GM12878 (cell line): ENCODE data around the gene PROC. TPM values are rescaled to one million over a fixed set of nuclear protein-coding genes. Genes with fewer than 3 reads are reported as not detected.
A peak's percentile ranks its signal among the peaks of the same experiment; 100 is the strongest.

Experiments used
- BHLHE40 ChIP-seq, 2 experiments: fragments of 450-650 bp in 1 of 2; IDR thresholded peaks; 2 replicates each; pipeline ENCODE4 v1.6.1; 2011 to 2017; ENCODE audit warnings: low read depth in 2 of 2, borderline replicate concordance in 1 of 2, improper control_type of control experiment in 1 of 2, low read length in 1 of 2, mild to moderate bottlenecking in 1 of 2
- BRCA1 ChIP-seq: IDR thresholded peaks from 2 replicates; pipeline ENCODE4 v1.6.1; 2011; ENCODE audit warnings: low read depth, low read length, improper control_type of control experiment
- CBFB ChIP-seq: IDR thresholded peaks from 2 replicates; pipeline ENCODE4 v1.6.1; 2016; ENCODE audit warnings: antibody characterized with exemption, low read depth
- CBX3 ChIP-seq: fragments of 200-600 bp; sonication (generic); IDR thresholded peaks from 2 replicates; pipeline ENCODE4 v1.6.1; 2016; ENCODE audit warnings: low read depth, borderline replicate concordance
- CEBPB ChIP-seq, 2 experiments: fragments of 150-350 bp in 1 of 2; IDR thresholded peaks; 2 replicates each; pipeline ENCODE4 v1.6.1; 2012 to 2014; ENCODE audit warnings: low read depth in 2 of 2, low read length in 2 of 2, borderline replicate concordance in 1 of 2, inconsistent platforms in 1 of 2
- CHD1 ChIP-seq: IDR thresholded peaks from 2 replicates; pipeline ENCODE4 v1.6.1; 2012; ENCODE audit warnings: low read depth, low read length, improper control_type of control experiment
- EED ChIP-seq: sonication (generic); IDR thresholded peaks from 2 replicates; pipeline ENCODE4 v1.6.1; 2016; ENCODE audit warnings: antibody characterized with exemption, low read depth
- EGR1 ChIP-seq, 2 experiments: IDR thresholded peaks; 1 replicate in 1 of 2; 2 replicates in 1 of 2; pipeline ENCODE4 v1.6.1; 2011 to 2012; ENCODE audit warnings: low read depth in 2 of 2, low read length in 2 of 2, borderline replicate concordance in 1 of 2, mild to moderate bottlenecking in 1 of 2, moderate library complexity in 1 of 2
- EP300 ChIP-seq, 2 experiments: fragments of 150-350 bp in 1 of 2; IDR thresholded peaks; 2 replicates each; pipeline ENCODE4 v1.6.1; 2011 to 2012; ENCODE audit warnings: low read depth in 2 of 2, low read length in 2 of 2, borderline replicate concordance in 1 of 2, improper control_type of control experiment in 1 of 2, inconsistent platforms in 1 of 2; ENCODE audit not compliant: control insufficient read depth in 1 of 2
- FOS ChIP-seq: IDR thresholded peaks from 3 replicates; pipeline ENCODE4 v1.6.1; 2011; ENCODE audit warnings: borderline replicate concordance; ENCODE audit not compliant: insufficient read length; ENCODE audit errors: extremely low read depth
- HDAC2 ChIP-seq: fragments of 200-600 bp; sonication (generic); IDR thresholded peaks from 2 replicates; pipeline ENCODE4 v1.6.1; 2017
- IKZF2 ChIP-seq, 2 experiments: fragments of 450-650 bp; IDR thresholded peaks; 2 replicates each; pipeline ENCODE4 v1.6.1; 2017; ENCODE audit warnings: mild to moderate bottlenecking in 2 of 2, moderate library complexity in 2 of 2
- KLF5 ChIP-seq: fragments of 450-650 bp; IDR thresholded peaks from 2 replicates; pipeline ENCODE4 v1.6.1; 2014; ENCODE audit warnings: mild to moderate bottlenecking; ENCODE audit not compliant: partially characterized antibody
- MTA2 ChIP-seq: fragments of 450-650 bp; IDR thresholded peaks from 2 replicates; pipeline ENCODE4 v1.6.1; 2016; ENCODE audit warnings: low read depth, mild to moderate bottlenecking, moderate library complexity
- NRF1 ChIP-seq: conservative IDR thresholded peaks from 2 replicates; pipeline ENCODE4 v1.6.1; 2011; ENCODE audit warnings: mild to moderate bottlenecking, low read depth, low read length, improper control_type of control experiment
- PAX8 ChIP-seq: fragments of 450-650 bp; IDR thresholded peaks from 2 replicates; pipeline ENCODE4 v1.6.1; 2017; ENCODE audit warnings: mild to moderate bottlenecking, moderate library complexity
- POLR2AphosphoS5 ChIP-seq: IDR thresholded peaks from 2 replicates; pipeline ENCODE4 v1.6.1; 2011; ENCODE audit warnings: mild to moderate bottlenecking, low read length, inconsistent platforms
- RAD21 ChIP-seq: IDR thresholded peaks from 2 replicates; pipeline ENCODE4 v1.6.1; 2011; ENCODE audit warnings: mild to moderate bottlenecking, low read depth, low read length, moderate library complexity; ENCODE audit not compliant: insufficient read depth
- RAD51 ChIP-seq: fragments of 450-650 bp; IDR thresholded peaks from 2 replicates; pipeline ENCODE4 v1.6.1; 2016; ENCODE audit warnings: moderate library complexity, mild to moderate bottlenecking, inconsistent platforms
- RFX5 ChIP-seq: IDR thresholded peaks from 2 replicates; pipeline ENCODE4 v1.6.1; 2011; ENCODE audit warnings: low read depth, low read length, improper control_type of control experiment
- SMAD5 ChIP-seq: IDR thresholded peaks from 2 replicates; pipeline ENCODE4 v1.6.1; 2016; ENCODE audit warnings: antibody characterized with exemption, low read depth
- TCF7 ChIP-seq: IDR thresholded peaks from 2 replicates; pipeline ENCODE4 v1.6.1; 2014; ENCODE audit warnings: antibody characterized with exemption, borderline replicate concordance
- ZNF217 ChIP-seq: fragments of 450-650 bp; IDR thresholded peaks from 2 replicates; pipeline ENCODE4 v1.6.1; 2017; ENCODE audit warnings: antibody characterized with exemption, mild to moderate bottlenecking
- ZNF24 ChIP-seq: fragments of 450-650 bp; IDR thresholded peaks from 2 replicates; pipeline ENCODE4 v1.6.1; 2017; ENCODE audit warnings: antibody characterized with exemption, mild to moderate bottlenecking
- polyA plus RNA-seq, 11 experiments: library from polyadenylated mRNA; depleted of rRNA in 4 of 11; unstranded in 6 of 11; stranded (reverse) in 5 of 11; fragments of >200 nt; fragmentation: Nextera tagmentation in 4 of 11; fragmentation: Illumina TruSeq in 1 of 11; extraction: Ambion mirVana in 4 of 11; extraction: Trizol in 1 of 11; gene quantifications; 1 replicate in 1 of 11; 2 replicates in 10 of 11; pipeline versions ENCODE4 v1.2.1 to v1.2.3, GENCODE V29; 2011 to 2016; ENCODE audit warnings: inconsistent platforms in 2 of 11, missing spikeins in 2 of 11, low read depth in 1 of 11
- total RNA-seq, 4 experiments: library from RNA; depleted of rRNA in 3 of 4; stranded (reverse); fragments of >200 nt in 3 of 4; fragmentation: Illumina TruSeq in 1 of 4; extraction: Trizol in 1 of 4; gene quantifications; 2 replicates each; pipeline versions ENCODE4 v1.2.1 to v1.2.3, GENCODE V29; 2013 to 2021
- TF ChIP-seq, protein P1 (sequence below): IDR thresholded peaks from 2 replicates; pipeline ENCODE4 v1.6.1; 2012; ENCODE audit warnings: low read depth, low read length, improper control_type of control experiment
- TF ChIP-seq, protein P2 (sequence below): IDR thresholded peaks from 2 replicates; pipeline ENCODE4 v1.6.1; 2012; ENCODE audit warnings: low read depth, low read length, improper control_type of control experiment
- TF ChIP-seq, protein P3 (sequence below): fragments of 450-650 bp; IDR thresholded peaks from 2 replicates; pipeline ENCODE4 v1.6.1; 2017; ENCODE audit warnings: mild to moderate bottlenecking, moderate library complexity

PROC gene
- total and polyA plus RNA-seq, 10 of the 15 experiments (the other 5 are each of a cell fraction or from before 2014, with no cell fraction given): not detected

DNA sequence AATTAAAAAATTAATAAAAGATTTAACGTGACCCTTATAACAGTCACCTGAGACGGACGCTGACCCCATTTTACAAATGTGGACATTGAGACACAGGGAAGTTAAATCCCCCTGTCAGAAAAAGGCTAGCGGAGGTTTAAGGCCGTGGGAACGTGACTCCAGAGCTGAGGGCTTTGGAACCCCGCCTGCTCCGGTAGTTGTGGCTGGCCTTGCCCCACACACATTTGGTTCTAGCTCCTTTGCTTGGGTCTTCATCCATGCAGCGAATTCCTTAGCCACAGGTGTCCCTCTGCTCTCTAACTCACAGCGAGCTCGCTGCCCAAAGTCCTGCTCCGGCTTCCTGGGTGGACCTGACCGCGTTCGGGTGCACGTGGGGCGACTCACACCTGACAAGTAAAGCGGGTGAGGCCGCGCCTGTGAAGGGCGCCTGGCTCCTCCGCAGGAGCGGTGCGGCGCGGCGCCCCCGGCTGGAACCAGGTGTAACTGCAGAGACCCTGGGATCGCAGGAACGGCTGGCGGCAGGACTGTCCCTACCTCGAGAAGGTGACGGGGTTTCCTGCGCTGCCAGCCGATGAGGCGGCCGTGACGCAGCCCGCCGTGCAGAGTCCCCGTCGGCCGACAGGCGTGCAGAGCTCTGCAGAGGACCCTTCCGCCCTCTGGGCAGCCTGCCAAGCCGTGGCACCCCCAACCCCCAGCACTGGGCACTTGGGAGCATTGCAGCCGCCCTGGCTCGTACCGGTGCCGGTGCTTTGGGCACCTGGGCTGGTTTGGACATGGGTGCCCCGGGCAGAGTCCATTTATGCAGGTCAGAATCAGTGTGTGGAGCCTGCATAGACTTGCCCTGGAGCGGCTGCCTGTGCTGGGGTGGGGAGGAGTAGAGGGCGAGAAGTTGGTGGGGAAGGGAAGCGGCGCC is 2.4 kb upstream of the PROC start (continued):
- TF ChIP-seq PAX8 (no peak), CBFB (no peak), TCF7 (no peak), SMAD5 (no peak), MTA2 (no peak), HDAC2 (no peak), RAD21 (peak; percentile 71), BHLHE40 (IDR thresholded peaks at IDR 0.05; ENCODE audit: borderline replicate concordance in 1 of 2, low read depth in 2 of 2, low read length in 1 of 2) (peak in 1 of 2 experiments; percentile 68; a peak in 1 of 4 replicates), IKZF2 (IDR thresholded peaks at IDR 0.05) (no peak), FOS (no peak), EED (no peak), KLF5 (no peak), POLR2AphosphoS5 (no peak), EGR1 (IDR thresholded peaks at IDR 0.05; ENCODE audit: borderline replicate concordance in 1 of 2, low read depth in 2 of 2, low read length in 2 of 2) (0 out of 3 replicates have a peak, but pooled peaks of 1 of the 2 experiments have one; percentile 11), RFX5 (no peak), NRF1 (no peak), CBX3 (no peak), CHD1 (no peak), ZNF217 (no peak), BRCA1 (no peak), RAD51 (no peak), EP300 (IDR thresholded peaks at IDR 0.05; ENCODE audit: borderline replicate concordance in 1 of 2, control insufficient read depth in 1 of 2, low read depth in 2 of 2, low read length in 2 of 2) (no peak), ZNF24 (no peak), CEBPB (IDR thresholded peaks at IDR 0.05; ENCODE audit: borderline replicate concordance in 1 of 2, low read depth in 2 of 2, low read length in 2 of 2) (no peak)
- TF ChIP-seq, protein P1, sequence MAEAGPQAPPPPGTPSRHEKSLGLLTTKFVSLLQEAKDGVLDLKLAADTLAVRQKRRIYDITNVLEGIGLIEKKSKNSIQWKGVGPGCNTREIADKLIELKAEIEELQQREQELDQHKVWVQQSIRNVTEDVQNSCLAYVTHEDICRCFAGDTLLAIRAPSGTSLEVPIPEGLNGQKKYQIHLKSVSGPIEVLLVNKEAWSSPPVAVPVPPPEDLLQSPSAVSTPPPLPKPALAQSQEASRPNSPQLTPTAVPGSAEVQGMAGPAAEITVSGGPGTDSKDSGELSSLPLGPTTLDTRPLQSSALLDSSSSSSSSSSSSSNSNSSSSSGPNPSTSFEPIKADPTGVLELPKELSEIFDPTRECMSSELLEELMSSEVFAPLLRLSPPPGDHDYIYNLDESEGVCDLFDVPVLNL: no peak
- TF ChIP-seq, protein P2, sequence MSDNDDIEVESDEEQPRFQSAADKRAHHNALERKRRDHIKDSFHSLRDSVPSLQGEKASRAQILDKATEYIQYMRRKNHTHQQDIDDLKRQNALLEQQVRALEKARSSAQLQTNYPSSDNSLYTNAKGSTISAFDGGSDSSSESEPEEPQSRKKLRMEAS: peak; percentile 52; the same call in 1 of the 2 replicates
- TF ChIP-seq, protein P3, sequence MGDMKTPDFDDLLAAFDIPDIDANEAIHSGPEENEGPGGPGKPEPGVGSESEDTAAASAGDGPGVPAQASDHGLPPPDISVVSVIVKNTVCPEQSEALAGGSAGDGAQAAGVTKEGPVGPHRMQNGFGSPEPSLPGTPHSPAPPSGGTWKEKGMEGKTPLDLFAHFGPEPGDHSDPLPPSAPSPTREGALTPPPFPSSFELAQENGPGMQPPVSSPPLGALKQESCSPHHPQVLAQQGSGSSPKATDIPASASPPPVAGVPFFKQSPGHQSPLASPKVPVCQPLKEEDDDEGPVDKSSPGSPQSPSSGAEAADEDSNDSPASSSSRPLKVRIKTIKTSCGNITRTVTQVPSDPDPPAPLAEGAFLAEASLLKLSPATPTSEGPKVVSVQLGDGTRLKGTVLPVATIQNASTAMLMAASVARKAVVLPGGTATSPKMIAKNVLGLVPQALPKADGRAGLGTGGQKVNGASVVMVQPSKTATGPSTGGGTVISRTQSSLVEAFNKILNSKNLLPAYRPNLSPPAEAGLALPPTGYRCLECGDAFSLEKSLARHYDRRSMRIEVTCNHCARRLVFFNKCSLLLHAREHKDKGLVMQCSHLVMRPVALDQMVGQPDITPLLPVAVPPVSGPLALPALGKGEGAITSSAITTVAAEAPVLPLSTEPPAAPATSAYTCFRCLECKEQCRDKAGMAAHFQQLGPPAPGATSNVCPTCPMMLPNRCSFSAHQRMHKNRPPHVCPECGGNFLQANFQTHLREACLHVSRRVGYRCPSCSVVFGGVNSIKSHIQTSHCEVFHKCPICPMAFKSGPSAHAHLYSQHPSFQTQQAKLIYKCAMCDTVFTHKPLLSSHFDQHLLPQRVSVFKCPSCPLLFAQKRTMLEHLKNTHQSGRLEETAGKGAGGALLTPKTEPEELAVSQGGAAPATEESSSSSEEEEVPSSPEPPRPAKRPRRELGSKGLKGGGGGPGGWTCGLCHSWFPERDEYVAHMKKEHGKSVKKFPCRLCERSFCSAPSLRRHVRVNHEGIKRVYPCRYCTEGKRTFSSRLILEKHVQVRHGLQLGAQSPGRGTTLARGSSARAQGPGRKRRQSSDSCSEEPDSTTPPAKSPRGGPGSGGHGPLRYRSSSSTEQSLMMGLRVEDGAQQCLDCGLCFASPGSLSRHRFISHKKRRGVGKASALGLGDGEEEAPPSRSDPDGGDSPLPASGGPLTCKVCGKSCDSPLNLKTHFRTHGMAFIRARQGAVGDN: no peak
